ENCODE measurements around the gene GALNT1.

DNA sequence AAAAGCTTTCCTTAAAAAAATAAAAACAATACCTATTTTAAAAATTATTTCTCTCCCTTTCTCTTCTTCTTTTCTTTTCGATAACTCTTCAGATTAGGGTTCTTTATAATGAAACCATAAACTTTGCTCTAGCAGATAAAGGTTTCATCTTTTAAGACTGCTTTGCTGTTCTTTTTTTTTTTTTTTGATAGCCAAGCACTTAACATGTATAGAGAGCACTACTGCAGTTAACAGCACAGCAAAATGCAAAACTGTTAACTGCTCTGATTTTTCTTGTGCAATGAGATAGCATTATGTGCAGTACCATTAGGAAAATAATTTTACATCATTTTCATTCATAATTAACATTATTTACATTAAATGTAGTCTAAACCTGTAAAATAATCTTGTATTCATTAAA, 36.3 kb downstream of the GALNT1 start:
- TF ChIP-seq, protein P1, sequence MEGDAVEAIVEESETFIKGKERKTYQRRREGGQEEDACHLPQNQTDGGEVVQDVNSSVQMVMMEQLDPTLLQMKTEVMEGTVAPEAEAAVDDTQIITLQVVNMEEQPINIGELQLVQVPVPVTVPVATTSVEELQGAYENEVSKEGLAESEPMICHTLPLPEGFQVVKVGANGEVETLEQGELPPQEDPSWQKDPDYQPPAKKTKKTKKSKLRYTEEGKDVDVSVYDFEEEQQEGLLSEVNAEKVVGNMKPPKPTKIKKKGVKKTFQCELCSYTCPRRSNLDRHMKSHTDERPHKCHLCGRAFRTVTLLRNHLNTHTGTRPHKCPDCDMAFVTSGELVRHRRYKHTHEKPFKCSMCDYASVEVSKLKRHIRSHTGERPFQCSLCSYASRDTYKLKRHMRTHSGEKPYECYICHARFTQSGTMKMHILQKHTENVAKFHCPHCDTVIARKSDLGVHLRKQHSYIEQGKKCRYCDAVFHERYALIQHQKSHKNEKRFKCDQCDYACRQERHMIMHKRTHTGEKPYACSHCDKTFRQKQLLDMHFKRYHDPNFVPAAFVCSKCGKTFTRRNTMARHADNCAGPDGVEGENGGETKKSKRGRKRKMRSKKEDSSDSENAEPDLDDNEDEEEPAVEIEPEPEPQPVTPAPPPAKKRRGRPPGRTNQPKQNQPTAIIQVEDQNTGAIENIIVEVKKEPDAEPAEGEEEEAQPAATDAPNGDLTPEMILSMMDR (IDR thresholded peaks at IDR 0.05; ENCODE audit: low read length), result no peak
- no peak for TF ChIP-seq EZH2phosphoT487 (IDR thresholded peaks at IDR 0.05; ENCODE audit: low read length)
